ENCODE data around the gene BEAN1.
A peak's percentile ranks its signal among the peaks of the same experiment; 100 is the strongest.

The BEAN1 gene

GRCh38 chr16:66480265-66481080 is 53.4 kb downstream of the BEAN1 start:
- H3K4me3 ChIP-seq (ENCODE audit: low read depth, low read length) = no peak overlapping the region
- TF ChIP-seq CTCF (conservative IDR thresholded peaks at IDR 0.05; ENCODE audit: low read depth, low read length) = no peak
- DNase-seq (ENCODE audit: low read depth) = no peak

DNA sequence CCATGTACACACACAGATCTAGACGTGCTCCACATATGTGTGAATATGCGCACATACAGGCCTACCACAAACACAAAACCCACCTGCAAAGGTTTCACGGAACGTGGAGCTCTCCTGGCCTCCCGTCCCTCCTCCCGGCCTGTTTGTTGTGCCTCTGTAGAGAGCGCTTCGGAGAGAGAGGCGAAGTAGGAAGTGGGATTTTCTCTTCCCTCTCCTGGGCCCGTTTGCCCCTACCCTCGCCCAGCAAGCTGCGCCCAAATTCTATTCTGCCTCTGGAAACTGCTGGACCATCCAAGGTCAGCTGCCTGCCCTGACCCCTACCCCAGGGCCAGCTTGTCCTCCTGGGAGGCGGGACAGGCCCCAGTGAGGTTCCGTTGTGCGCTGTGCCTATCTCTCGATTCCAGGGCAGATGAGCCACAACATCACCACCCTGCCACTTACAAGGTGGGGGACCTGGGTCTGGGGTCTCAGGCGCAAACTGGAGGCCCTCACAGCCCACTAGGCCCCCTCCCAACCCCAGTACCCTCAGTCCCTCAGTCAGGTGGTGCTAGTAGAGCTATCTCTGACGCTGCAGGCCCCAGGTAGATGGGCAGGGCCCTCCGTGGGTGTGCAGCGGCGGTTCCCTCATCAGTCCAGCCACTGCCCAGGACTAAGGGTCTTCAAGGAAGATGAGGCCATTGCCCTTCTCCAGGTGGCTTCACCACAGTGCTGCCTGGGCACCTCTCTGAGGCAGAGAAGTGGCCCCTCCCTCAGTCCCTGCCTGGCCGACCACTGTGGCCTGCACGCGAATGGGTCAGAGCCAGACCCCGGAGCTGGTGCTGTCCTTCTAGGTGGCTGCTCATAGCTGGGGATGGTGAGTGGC is 54.2 kb downstream of the BEAN1 start:
- TF ChIP-seq CTCF (conservative IDR thresholded peaks at IDR 0.05; ENCODE audit: low read depth, low read length) = no peak
- no peak for DNase-seq (ENCODE audit: low read depth)
- H3K4me3 ChIP-seq (ENCODE audit: low read depth, low read length) = no peak overlapping the region

- no peak for DNase-seq (ENCODE audit: low read depth)
- no peak for TF ChIP-seq CTCF (conservative IDR thresholded peaks at IDR 0.05; ENCODE audit: low read depth, low read length)
- H3K4me3 ChIP-seq (ENCODE audit: low read depth, low read length) = no peak overlapping the region
Measured at GRCh38 chr16:66481943-66482390, 54.9 kb downstream of the BEAN1 start.

DNA sequence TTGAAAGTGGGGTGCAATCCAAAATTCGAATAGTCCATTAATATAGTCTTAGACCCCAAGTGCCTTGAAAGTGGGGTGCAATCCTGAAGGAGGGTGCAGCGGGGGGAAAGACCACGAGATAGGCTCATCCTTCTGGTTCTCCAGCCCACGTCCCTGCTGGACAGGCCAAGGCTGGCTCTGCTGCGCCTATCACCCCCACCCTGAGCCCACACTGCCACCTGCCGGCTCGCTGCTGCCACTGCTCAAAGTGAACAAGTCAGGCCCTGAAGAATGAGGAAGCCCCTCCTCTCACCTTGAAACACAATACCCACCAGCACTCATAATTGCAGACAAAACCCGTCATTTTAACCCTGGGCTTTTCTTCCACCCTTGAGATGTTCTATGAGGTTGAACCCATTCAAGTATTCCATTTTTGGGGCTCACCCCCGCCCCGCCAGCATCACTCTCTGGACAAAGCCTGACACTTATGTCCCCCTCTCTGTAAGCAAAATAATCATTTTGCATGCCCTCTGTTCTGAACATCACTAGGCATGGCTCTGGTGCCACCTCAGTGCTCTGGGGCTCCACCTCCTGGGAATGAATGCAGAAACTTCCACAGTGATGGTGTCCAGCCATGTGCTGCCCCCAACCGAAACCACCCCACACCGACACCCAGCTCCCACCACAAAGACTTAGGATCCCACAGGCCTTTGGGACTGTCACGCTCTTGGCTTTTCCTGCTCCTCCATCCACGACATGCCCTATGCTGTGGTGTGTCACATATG is 56.8 kb downstream of the BEAN1 start:
- H3K4me3 ChIP-seq (ENCODE audit: low read depth, low read length) = no peak overlapping the region
- peak; percentile 83 for DNase-seq (ENCODE audit: low read depth)
- peak; percentile 99 for TF ChIP-seq CTCF (conservative IDR thresholded peaks at IDR 0.05; ENCODE audit: low read depth, low read length)

DNA sequence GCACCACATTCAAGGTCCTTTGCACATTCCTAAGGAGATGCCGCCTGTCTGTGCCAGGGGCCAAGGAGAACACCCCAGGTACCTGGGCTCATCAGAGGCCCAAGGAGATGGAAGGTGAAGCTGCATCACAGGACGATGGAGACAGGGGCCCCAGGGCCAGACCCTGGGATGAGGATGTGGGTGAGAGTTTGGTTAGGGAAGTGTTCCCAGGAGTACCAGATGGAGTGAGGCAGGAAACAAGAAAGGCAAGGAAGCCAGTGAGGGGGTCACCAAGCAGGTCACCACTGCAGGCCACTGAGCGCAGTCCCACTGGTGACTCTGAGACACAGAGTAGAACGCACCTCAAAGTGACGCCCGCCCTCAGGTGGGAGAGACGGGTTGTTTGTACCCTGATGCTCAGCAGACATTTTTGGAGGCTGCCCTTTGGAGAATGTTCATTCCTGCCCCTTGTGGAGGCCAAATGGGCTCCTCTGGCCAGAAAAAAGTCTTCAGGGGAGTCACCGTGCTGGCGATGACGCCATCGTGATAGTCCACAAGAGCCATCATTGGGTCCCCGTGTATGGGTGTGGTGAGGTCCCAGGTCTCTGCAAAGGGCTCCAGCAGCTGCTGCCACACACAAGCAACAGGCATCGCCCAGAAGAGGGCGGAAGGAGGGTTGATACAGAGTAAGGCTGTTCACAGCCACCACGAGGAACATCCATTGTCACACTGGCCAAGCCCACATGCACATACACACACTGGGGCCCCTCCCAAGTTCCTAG is 57.5 kb downstream of the BEAN1 start:
- TF ChIP-seq CTCF (conservative IDR thresholded peaks at IDR 0.05; ENCODE audit: low read depth, low read length) = no peak
- H3K4me3 ChIP-seq (ENCODE audit: low read depth, low read length) = no peak overlapping the region
- DNase-seq (ENCODE audit: low read depth) = no peak

- no peak overlapping the region for H3K4me3 ChIP-seq (ENCODE audit: low read depth, low read length)
- no peak for TF ChIP-seq CTCF (conservative IDR thresholded peaks at IDR 0.05; ENCODE audit: low read depth, low read length)
- no peak for DNase-seq (ENCODE audit: low read depth)
Measured at GRCh38 chr16:66485376-66485775, 58.3 kb downstream of the BEAN1 start.
